GM23338 (cell line): ENCODE measurements around the gene CD226. TPM values are rescaled to one million over a fixed set of nuclear protein-coding genes. Genes with fewer than 3 reads are reported as not detected.

ENCODE experiments used
- ATAC-seq: fragments of 200-7000 bp; cut with Tn5 transposase; 3 replicates; pipeline ENCODE4 v1.9.1; 2020
- DNase-seq: peaks from one replicate; pipeline ENCODE4 v3.0.0-alpha.2; 2015; ENCODE audit warnings: low spot score
- H2AFZ ChIP-seq: fragments of 200-600 bp; sonication (generic); 2 replicates; pipeline ENCODE4 v1.8.0; 2016; ENCODE audit warnings: antibody characterized with exemption, mild to moderate bottlenecking, moderate library complexity
- H3F3A ChIP-seq: fragments of 200-600 bp; sonication (generic); replicated peaks from 2 replicates; pipeline ENCODE4 v1.8.0; 2017; ENCODE audit warnings: antibody characterized with exemption, mixed run types, low read depth
- H3K27ac ChIP-seq: fragments of 200-600 bp; sonication (generic); 2 replicates; pipeline ENCODE4 v1.6.1; 2016; ENCODE audit warnings: low read depth
- H3K27me3 ChIP-seq: fragments of 200-600 bp; sonication (generic); 2 replicates; pipeline ENCODE4 v1.8.0; 2016; ENCODE audit warnings: mild to moderate bottlenecking, mixed run types, moderate library complexity; ENCODE audit not compliant: insufficient read depth
- H3K36me3 ChIP-seq: fragments of 200-600 bp; sonication (generic); 2 replicates; pipeline ENCODE4 v1.8.0; 2016; ENCODE audit warnings: mild to moderate bottlenecking; ENCODE audit not compliant: insufficient read depth
- H3K4me1 ChIP-seq: fragments of 200-600 bp; sonication (generic); 2 replicates; pipeline ENCODE4 v1.8.0; 2016; ENCODE audit warnings: mild to moderate bottlenecking, moderate library complexity; ENCODE audit not compliant: insufficient read depth
- H3K4me2 ChIP-seq: fragments of 200-600 bp; sonication (generic); 2 replicates; pipeline ENCODE4 v1.7.1; 2017; ENCODE audit warnings: mixed run types
- H3K4me3 ChIP-seq: fragments of 200-600 bp; sonication (generic); 2 replicates; pipeline ENCODE4 v1.6.1; 2016; ENCODE audit warnings: mixed run types
- H3K79me2 ChIP-seq: fragments of 200-600 bp; sonication (generic); replicated peaks from 2 replicates; pipeline ENCODE4 v1.8.0; 2017; ENCODE audit warnings: mild to moderate bottlenecking; ENCODE audit not compliant: insufficient read depth
- H3K9me2 ChIP-seq: fragments of 200-600 bp; sonication (generic); 2 replicates; pipeline ENCODE4 v1.8.0; 2017; ENCODE audit not compliant: insufficient read depth
- H4K20me1 ChIP-seq: fragments of 200-600 bp; sonication (generic); replicated peaks from 2 replicates; pipeline ENCODE4 v1.8.0; 2017; ENCODE audit warnings: mild to moderate bottlenecking; ENCODE audit not compliant: insufficient read depth
- H3K27ac Mint-ChIP-seq: 2 replicates; pipeline ENCODE4 v1.8.0; 2020; ENCODE audit warnings: inconsistent platforms, mild to moderate bottlenecking, moderate library complexity, mixed read lengths
- H3K27me3 Mint-ChIP-seq: 3 replicates; pipeline ENCODE4 v1.8.0; 2022; ENCODE audit warnings: low read depth, mild to moderate bottlenecking, moderate library complexity, mixed read lengths, inconsistent platforms; ENCODE audit not compliant: insufficient read depth, poor library complexity
- H3K36me3 Mint-ChIP-seq: 3 replicates; pipeline ENCODE4 v1.8.0; 2021; ENCODE audit warnings: low read depth, mild to moderate bottlenecking, inconsistent platforms, moderate library complexity, mixed read lengths
- H3K4me1 Mint-ChIP-seq: 3 replicates; pipeline ENCODE4 v1.8.0; 2020; ENCODE audit warnings: mild to moderate bottlenecking, inconsistent platforms, mixed read lengths
- H3K4me3 Mint-ChIP-seq: 3 replicates; pipeline ENCODE4 v1.8.0; 2021; ENCODE audit warnings: moderate library complexity, mild to moderate bottlenecking, inconsistent platforms, mixed read lengths
- H3K9me3 Mint-ChIP-seq: 3 replicates; pipeline ENCODE4 v1.8.0; 2020; ENCODE audit warnings: moderate library complexity, mild to moderate bottlenecking, inconsistent platforms, mixed read lengths
- CREB1 ChIP-seq: fragments of 250-450 bp; sonication (Bioruptor Pico); IDR thresholded peaks from 2 replicates; pipeline ENCODE4 v1.5.0; 2020; ENCODE audit warnings: low read depth, mild to moderate bottlenecking, moderate library complexity
- EZH2 ChIP-seq: fragments of 200-600 bp; sonication (generic); IDR thresholded peaks from one replicate; pipeline ENCODE4 v1.8.0; 2017; ENCODE audit warnings: antibody characterized with exemption, mild to moderate bottlenecking, low read depth; ENCODE audit not compliant: unreplicated experiment
- EZH2phosphoT487 ChIP-seq: fragments of 200-600 bp; sonication (generic); IDR thresholded peaks from one replicate; pipeline ENCODE4 v1.8.1; 2018; ENCODE audit warnings: antibody characterized with exemption; ENCODE audit not compliant: unreplicated experiment
- JUNB ChIP-seq: IDR thresholded peaks from one replicate; pipeline ENCODE4 v1.6.1; 2016; ENCODE audit warnings: antibody characterized with exemption; ENCODE audit not compliant: unreplicated experiment
- NANOG ChIP-seq: IDR thresholded peaks from 2 replicates; pipeline ENCODE4 v1.6.1; 2016; ENCODE audit warnings: antibody characterized with exemption, borderline replicate concordance
- POLR2AphosphoS5 ChIP-seq: IDR thresholded peaks from 2 replicates; pipeline ENCODE4 v1.6.1; 2016; ENCODE audit warnings: antibody characterized with exemption, low read depth
- STAT1 ChIP-seq: IDR thresholded peaks from one replicate; pipeline ENCODE4 v1.6.1; 2016; ENCODE audit warnings: antibody characterized with exemption; ENCODE audit not compliant: unreplicated experiment
- ZNF114 ChIP-seq: fragments of 250-450 bp; sonication (Bioruptor Pico); IDR thresholded peaks from 2 replicates; pipeline ENCODE4 v1.5.0; 2020; ENCODE audit warnings: mild to moderate bottlenecking, moderate library complexity
- ZNF331 ChIP-seq: fragments of 250-450 bp; sonication (Bioruptor Pico); IDR thresholded peaks from 2 replicates; pipeline ENCODE4 v1.5.0; 2020; ENCODE audit warnings: low read depth, mild to moderate bottlenecking, moderate library complexity
- polyA plus RNA-seq: library from polyadenylated mRNA; unstranded; fragments of >200 nt; fragmentation: Nextera tagmentation; extraction: Ambion mirVana; gene quantifications from 2 replicates; pipeline ENCODE4 v1.2.1, GENCODE V29; 2016
- total RNA-seq: library from RNA; depleted of rRNA; stranded (reverse); fragments of >200 nt; shearing (Covaris generic); gene quantifications from 2 replicates; pipeline ENCODE4 v1.2.3, GENCODE V29; 2014
- TF ChIP-seq, protein P1 (sequence below): IDR thresholded peaks from 2 replicates; pipeline ENCODE4 v1.6.1; 2016; ENCODE audit warnings: antibody characterized with exemption
- TF ChIP-seq, protein P2 (sequence below), 2 experiments: fragments of 200-600 bp in 1 of 2; sonication (generic) in 1 of 2; conservative IDR thresholded peaks; 2 replicates each; pipeline versions ENCODE4 v1.5.1 to v1.6.1; 2016 to 2017; ENCODE audit warnings: antibody characterized with exemption in 2 of 2, low read depth in 2 of 2, mild to moderate bottlenecking in 2 of 2, moderate library complexity in 1 of 2
- TF ChIP-seq, protein P3 (sequence below): fragments of 250-450 bp; sonication (Bioruptor Pico); IDR thresholded peaks from 2 replicates; pipeline ENCODE4 v1.5.0; 2020; ENCODE audit warnings: mild to moderate bottlenecking, moderate library complexity

The CD226 gene
- total and polyA plus RNA-seq, 2 experiments from 2014 or later = not detected

DNA sequence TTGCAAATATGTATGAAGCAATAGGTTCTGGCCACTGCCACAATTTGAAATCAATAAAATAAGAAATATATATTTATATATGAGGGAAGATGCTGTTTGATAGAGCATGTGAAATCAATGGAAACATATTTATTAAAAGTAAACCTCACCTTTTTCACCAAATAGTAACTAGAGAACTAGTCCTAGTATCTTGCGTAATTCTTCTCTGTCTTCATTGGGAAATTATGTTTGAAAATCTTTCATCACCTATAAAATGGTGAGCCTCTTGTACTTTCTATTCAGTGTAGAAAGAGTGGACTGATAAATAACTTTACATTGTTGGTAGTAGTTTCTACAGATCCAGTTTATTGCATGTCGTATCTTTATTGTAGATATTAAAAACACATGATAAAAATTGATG lies 103.0 kb downstream of the CD226 start:
- H3F3A ChIP-seq = no peaks in the 10 kb centered on the region
- ATAC-seq = no peak

More for the DNA sequence above, 103.0 kb downstream of the CD226 start:
- Mint-ChIP-seq H3K27me3 (no peaks in the 10 kb centered on the region), H3K9me3 (no peaks in the 10 kb centered on the region; the same call in 2 of the 3 replicates), H3K36me3 (peaks cover 3% of the 10 kb centered on the region; the same call in 1 of the 3 replicates), H3K4me3 (no peak overlapping the region), H3K4me1 (peaks cover 13% of the 10 kb centered on the region), H3K27ac (no peak overlapping the region)
- Histone ChIP-seq H3K4me2 (no peak overlapping the region), H4K20me1 (no peaks in the 10 kb centered on the region), H3K9me2 (no peaks in the 10 kb centered on the region), H3K4me3 (no peak overlapping the region), H3K79me2 (no peaks in the 10 kb centered on the region), H2AFZ (no peak overlapping the region), H3K27ac (no peak overlapping the region), H3K27me3 (no peaks in the 10 kb centered on the region), H3K36me3 (no peaks in the 10 kb centered on the region), H3K4me1 (no peaks in the 10 kb centered on the region)
- TF ChIP-seq, protein P1, sequence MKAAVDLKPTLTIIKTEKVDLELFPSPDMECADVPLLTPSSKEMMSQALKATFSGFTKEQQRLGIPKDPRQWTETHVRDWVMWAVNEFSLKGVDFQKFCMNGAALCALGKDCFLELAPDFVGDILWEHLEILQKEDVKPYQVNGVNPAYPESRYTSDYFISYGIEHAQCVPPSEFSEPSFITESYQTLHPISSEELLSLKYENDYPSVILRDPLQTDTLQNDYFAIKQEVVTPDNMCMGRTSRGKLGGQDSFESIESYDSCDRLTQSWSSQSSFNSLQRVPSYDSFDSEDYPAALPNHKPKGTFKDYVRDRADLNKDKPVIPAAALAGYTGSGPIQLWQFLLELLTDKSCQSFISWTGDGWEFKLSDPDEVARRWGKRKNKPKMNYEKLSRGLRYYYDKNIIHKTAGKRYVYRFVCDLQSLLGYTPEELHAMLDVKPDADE = no peak
- TF ChIP-seq EZH2 (no peak), STAT1 (no peak), ZNF114 (no peak), NANOG (no peak), ZNF331 (no peak), EZH2phosphoT487 (no peak), JUNB (no peak), CREB1 (CRISPR knock-in tag) (no peak), POLR2AphosphoS5 (no peak)
- TF ChIP-seq, protein P2, sequence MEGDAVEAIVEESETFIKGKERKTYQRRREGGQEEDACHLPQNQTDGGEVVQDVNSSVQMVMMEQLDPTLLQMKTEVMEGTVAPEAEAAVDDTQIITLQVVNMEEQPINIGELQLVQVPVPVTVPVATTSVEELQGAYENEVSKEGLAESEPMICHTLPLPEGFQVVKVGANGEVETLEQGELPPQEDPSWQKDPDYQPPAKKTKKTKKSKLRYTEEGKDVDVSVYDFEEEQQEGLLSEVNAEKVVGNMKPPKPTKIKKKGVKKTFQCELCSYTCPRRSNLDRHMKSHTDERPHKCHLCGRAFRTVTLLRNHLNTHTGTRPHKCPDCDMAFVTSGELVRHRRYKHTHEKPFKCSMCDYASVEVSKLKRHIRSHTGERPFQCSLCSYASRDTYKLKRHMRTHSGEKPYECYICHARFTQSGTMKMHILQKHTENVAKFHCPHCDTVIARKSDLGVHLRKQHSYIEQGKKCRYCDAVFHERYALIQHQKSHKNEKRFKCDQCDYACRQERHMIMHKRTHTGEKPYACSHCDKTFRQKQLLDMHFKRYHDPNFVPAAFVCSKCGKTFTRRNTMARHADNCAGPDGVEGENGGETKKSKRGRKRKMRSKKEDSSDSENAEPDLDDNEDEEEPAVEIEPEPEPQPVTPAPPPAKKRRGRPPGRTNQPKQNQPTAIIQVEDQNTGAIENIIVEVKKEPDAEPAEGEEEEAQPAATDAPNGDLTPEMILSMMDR (conservative IDR thresholded peaks at IDR 0.05; ENCODE audit: low read depth in 2 of 2) = no peak
- TF ChIP-seq, protein P3, sequence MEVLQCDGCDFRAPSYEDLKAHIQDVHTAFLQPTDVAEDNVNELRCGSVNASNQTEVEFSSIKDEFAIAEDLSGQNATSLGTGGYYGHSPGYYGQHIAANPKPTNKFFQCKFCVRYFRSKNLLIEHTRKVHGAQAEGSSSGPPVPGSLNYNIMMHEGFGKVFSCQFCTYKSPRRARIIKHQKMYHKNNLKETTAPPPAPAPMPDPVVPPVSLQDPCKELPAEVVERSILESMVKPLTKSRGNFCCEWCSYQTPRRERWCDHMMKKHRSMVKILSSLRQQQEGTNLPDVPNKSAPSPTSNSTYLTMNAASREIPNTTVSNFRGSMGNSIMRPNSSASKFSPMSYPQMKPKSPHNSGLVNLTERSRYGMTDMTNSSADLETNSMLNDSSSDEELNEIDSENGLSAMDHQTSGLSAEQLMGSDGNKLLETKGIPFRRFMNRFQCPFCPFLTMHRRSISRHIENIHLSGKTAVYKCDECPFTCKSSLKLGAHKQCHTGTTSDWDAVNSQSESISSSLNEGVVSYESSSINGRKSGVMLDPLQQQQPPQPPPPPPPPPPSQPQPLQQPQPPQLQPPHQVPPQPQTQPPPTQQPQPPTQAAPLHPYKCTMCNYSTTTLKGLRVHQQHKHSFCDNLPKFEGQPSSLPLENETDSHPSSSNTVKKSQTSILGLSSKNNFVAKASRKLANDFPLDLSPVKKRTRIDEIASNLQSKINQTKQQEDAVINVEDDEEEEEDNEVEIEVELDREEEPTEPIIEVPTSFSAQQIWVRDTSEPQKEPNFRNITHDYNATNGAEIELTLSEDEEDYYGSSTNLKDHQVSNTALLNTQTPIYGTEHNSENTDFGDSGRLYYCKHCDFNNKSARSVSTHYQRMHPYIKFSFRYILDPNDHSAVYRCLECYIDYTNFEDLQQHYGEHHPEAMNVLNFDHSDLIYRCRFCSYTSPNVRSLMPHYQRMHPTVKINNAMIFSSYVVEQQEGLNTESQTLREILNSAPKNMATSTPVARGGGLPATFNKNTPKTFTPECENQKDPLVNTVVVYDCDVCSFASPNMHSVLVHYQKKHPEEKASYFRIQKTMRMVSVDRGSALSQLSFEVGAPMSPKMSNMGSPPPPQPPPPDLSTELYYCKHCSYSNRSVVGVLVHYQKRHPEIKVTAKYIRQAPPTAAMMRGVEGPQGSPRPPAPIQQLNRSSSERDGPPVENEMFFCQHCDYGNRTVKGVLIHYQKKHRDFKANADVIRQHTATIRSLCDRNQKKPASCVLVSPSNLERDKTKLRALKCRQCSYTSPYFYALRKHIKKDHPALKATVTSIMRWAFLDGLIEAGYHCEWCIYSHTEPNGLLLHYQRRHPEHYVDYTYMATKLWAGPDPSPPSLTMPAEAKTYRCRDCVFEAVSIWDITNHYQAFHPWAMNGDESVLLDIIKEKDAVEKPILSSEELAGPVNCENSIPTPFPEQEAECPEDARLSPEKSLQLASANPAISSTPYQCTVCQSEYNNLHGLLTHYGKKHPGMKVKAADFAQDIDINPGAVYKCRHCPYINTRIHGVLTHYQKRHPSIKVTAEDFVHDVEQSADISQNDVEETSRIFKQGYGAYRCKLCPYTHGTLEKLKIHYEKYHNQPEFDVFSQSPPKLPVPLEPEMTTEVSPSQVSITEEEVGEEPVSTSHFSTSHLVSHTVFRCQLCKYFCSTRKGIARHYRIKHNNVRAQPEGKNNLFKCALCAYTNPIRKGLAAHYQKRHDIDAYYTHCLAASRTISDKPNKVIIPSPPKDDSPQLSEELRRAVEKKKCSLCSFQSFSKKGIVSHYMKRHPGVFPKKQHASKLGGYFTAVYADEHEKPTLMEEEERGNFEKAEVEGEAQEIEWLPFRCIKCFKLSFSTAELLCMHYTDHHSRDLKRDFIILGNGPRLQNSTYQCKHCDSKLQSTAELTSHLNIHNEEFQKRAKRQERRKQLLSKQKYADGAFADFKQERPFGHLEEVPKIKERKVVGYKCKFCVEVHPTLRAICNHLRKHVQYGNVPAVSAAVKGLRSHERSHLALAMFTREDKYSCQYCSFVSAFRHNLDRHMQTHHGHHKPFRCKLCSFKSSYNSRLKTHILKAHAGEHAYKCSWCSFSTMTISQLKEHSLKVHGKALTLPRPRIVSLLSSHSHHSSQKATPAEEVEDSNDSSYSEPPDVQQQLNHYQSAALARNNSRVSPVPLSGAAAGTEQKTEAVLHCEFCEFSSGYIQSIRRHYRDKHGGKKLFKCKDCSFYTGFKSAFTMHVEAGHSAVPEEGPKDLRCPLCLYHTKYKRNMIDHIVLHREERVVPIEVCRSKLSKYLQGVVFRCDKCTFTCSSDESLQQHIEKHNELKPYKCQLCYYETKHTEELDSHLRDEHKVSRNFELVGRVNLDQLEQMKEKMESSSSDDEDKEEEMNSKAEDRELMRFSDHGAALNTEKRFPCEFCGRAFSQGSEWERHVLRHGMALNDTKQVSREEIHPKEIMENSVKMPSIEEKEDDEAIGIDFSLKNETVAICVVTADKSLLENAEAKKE (CRISPR knock-in tag) = no peak
- no peak for DNase-seq
